T-cell (primary cell): ENCODE measurements around the gene FOXK2. TPM values are rescaled to one million over a fixed set of nuclear protein-coding genes. Genes with fewer than 3 reads are reported as not detected.

ENCODE experiments used
- ATAC-seq, 4 experiments: fragments of 200-7000 bp in 3 of 4; fragments of 150-1000 bp in 1 of 4; cut with Tn5 transposase; replicated peaks in 1 of 4; 1 replicate in 3 of 4; 2 replicates in 1 of 4; pipeline ENCODE4 v1.10.0; 2021; ENCODE audit warnings: moderate library complexity in 3 of 4, mild to moderate bottlenecking in 2 of 4, moderate number of reproducible peaks in 1 of 4
- CTCF ChIA-PET, 2 donors: fragments of 300-600 bp; sonication (Branson Sonifier 250); formaldehyde crosslinking; loops; one replicate each; lab custom pipeline; 2022; ENCODE audit warnings: antibody characterized with exemption in 2 of 2; lab: Charles Lee
- POLR2A ChIA-PET, 2 donors: fragments of 300-600 bp; sonication (Branson Sonifier 250); formaldehyde crosslinking; loops; one replicate each; lab custom pipeline; 2022; ENCODE audit warnings: antibody characterized with exemption in 2 of 2; lab: Charles Lee
- DNase-seq, 35 experiments: peaks; one replicate each; pipeline versions ENCODE4 v3.0.0 to v3.0.0-alpha.2; 2013 to 2023
- H3K27ac ChIP-seq: one replicate; pipeline ENCODE4 v1.5.1; 2013; ENCODE audit warnings: low read length
- H3K27me3 ChIP-seq, 2 experiments: replicated peaks in 1 of 2; 1 replicate in 1 of 2; 2 replicates in 1 of 2; pipeline versions ENCODE4 v1.6.1 to v1.7.0; 2013; ENCODE audit warnings: low read length in 1 of 2, mixed read lengths in 1 of 2; ENCODE audit not compliant: control insufficient read depth in 2 of 2, insufficient read depth in 2 of 2; ENCODE audit errors: extremely low read depth in 1 of 2
- H3K36me3 ChIP-seq, 2 donors: 1 replicate in 1 of 2; 2 replicates in 1 of 2; pipeline versions ENCODE4 v1.6.1 to v1.7.0; 2013; ENCODE audit warnings: low read length in 1 of 2; ENCODE audit not compliant: control insufficient read depth in 2 of 2, insufficient read depth in 1 of 2; ENCODE audit errors: extremely low read depth in 1 of 2
- H3K4me1 ChIP-seq, 2 experiments: 1 replicate in 1 of 2; 2 replicates in 1 of 2; pipeline versions ENCODE4 v1.6.1 to v1.7.0; 2013; ENCODE audit warnings: low read length in 2 of 2, mixed read lengths in 1 of 2; ENCODE audit not compliant: insufficient read depth in 2 of 2, control insufficient read depth in 1 of 2; ENCODE audit errors: extremely low read depth in 1 of 2
- H3K4me3 ChIP-seq, 2 donors: 1 replicate in 1 of 2; 2 replicates in 1 of 2; pipeline versions ENCODE4 v1.5.1 to v1.7.0; 2013; ENCODE audit warnings: mild to moderate bottlenecking in 2 of 2, low read length in 1 of 2, moderate library complexity in 1 of 2; ENCODE audit not compliant: control insufficient read depth in 1 of 2; ENCODE audit errors: extremely low read depth in 1 of 2
- H3K9me3 ChIP-seq: 2 replicates; pipeline ENCODE4 v1.7.0; 2013
- H3K27ac Mint-ChIP-seq, 2 donors: one replicate each; pipeline ENCODE4 v1.8.0; 2020 to 2021; ENCODE audit warnings: mild to moderate bottlenecking in 2 of 2, mixed read lengths in 2 of 2
- H3K27me3 Mint-ChIP-seq, 2 donors: one replicate each; pipeline ENCODE4 v1.8.0; 2021 to 2022; ENCODE audit warnings: mixed read lengths in 2 of 2
- H3K36me3 Mint-ChIP-seq: one replicate; pipeline ENCODE4 v1.8.0; 2021; ENCODE audit warnings: mixed read lengths
- H3K4me1 Mint-ChIP-seq, 3 donors: one replicate each; pipeline ENCODE4 v1.8.0; 2020 to 2022; ENCODE audit warnings: mixed read lengths in 3 of 3, mild to moderate bottlenecking in 1 of 3
- H3K4me3 Mint-ChIP-seq, 3 donors: one replicate each; pipeline ENCODE4 v1.8.0; 2020 to 2022; ENCODE audit warnings: mild to moderate bottlenecking in 3 of 3, mixed read lengths in 3 of 3, moderate library complexity in 3 of 3
- H3K9me3 Mint-ChIP-seq, 3 donors: one replicate each; pipeline ENCODE4 v1.8.0; 2020 to 2022; ENCODE audit warnings: mixed read lengths in 3 of 3
- WGBS: methylation state at CpG from one replicate; pipeline ENCODE4 v1.1.5; 2013; ENCODE audit warnings: missing lambda C conversion rate; ENCODE audit not compliant: insufficient coverage; 5-methylcytosine and 5-hydroxymethylcytosine counted together
- total RNA-seq, 35 experiments: library from RNA in 6 of 35; stranded (reverse) in 6 of 35; fragments of 120-200 nt in 1 of 35; gene quantifications; one replicate each; pipeline versions ENCODE4 v1.2.1 to v1.2.4 and lab custom pipeline; 2013 to 2026

Gene FOXK2
- total RNA-seq, 5 donors from 2014 or later (not counting 1 experiment from before 2014, with no cell fraction given), result 45.8 to 65.5 (median 61.9) TPM

- peaks cover 0 to 17% of the 10 kb centered on the region in 2 experiments for H3K4me1 ChIP-seq
- ATAC-seq (peak in 1 of 4 experiments; percentile 15), DNase-seq (no peak)
- CTCF ChIA-PET, result no interaction called here
- H3K9me3 ChIP-seq, result no peaks in the 10 kb centered on the region
- no peak overlapping the region for H3K27ac ChIP-seq
- Mint-ChIP-seq H3K36me3 (peaks cover 23% of the 10 kb centered on the region), H3K4me1 (peaks cover 12 to 27% (median 14%) of the 10 kb centered on the region in 3 donors), H3K27me3 (no peaks in the 10 kb centered on the region), H3K4me3 (no peak overlapping the region), H3K9me3 (no peaks in the 10 kb centered on the region), H3K27ac (peak overlapping the region in 1 of 2 donors; percentile 34)
- POLR2A ChIA-PET, result no interaction called here
- peaks cover 13 to 29% of the 10 kb centered on the region in 2 donors for H3K36me3 ChIP-seq
- no peaks in the 10 kb centered on the region for H3K27me3 ChIP-seq
- H3K4me3 ChIP-seq, result no peak overlapping the region
- 88% methylated on average over 8 of the region's 8 CpGs for WGBS
These were observed 30.4 kb upstream of the FOXK2 start for GRCh38 chr17:82489117-82489516.

GRCh38 chr17:82489851-82490511 is 29.6 kb upstream of the FOXK2 start:
- peaks cover 0 to 25% of the 10 kb centered on the region in 2 experiments for H3K4me1 ChIP-seq
- H3K9me3 ChIP-seq, result no peaks in the 10 kb centered on the region
- ChIA-PET CTCF (no interaction called here), POLR2A (no interaction called here)
- peaks cover 6 to 21% of the 10 kb centered on the region in 2 donors for H3K36me3 ChIP-seq
- no peak overlapping the region for H3K27ac ChIP-seq
- H3K27me3 Mint-ChIP-seq, result peaks cover 0 to 3% of the 10 kb centered on the region in 2 donors
- H3K36me3 Mint-ChIP-seq, result peaks cover 19% of the 10 kb centered on the region
- no peaks in the 10 kb centered on the region for H3K9me3 Mint-ChIP-seq
- H3K27me3 ChIP-seq, result no peaks in the 10 kb centered on the region
- no peak overlapping the region for H3K4me3 ChIP-seq
- ATAC-seq (no peak), DNase-seq (no peak)
- H3K4me1 Mint-ChIP-seq, result peaks cover 20 to 35% (median 22%) of the 10 kb centered on the region in 3 donors
- H3K27ac Mint-ChIP-seq, result peak overlapping the region in 1 of 2 donors; percentile 2
- H3K4me3 Mint-ChIP-seq, result no peak overlapping the region
- WGBS, result 86% methylated on average over 17 of the region's 21 CpGs

GRCh38 chr17:82490512-82491195 is 28.9 kb upstream of the FOXK2 start:
- peaks cover 12% of the 10 kb centered on the region for H3K36me3 Mint-ChIP-seq
- Histone ChIP-seq H3K4me1 (peaks cover 0 to 27% of the 10 kb centered on the region in 2 experiments), H3K27ac (no peak overlapping the region), H3K4me3 (no peak overlapping the region), H3K9me3 (no peaks in the 10 kb centered on the region), H3K36me3 (peaks cover 4 to 15% of the 10 kb centered on the region in 2 donors), H3K27me3 (no peaks in the 10 kb centered on the region)
- 90% methylated on average over 23 of the region's 25 CpGs for WGBS
- H3K4me1 Mint-ChIP-seq, result peaks cover 18 to 32% (median 20%) of the 10 kb centered on the region in 3 donors
- no peak overlapping the region for H3K27ac Mint-ChIP-seq
- ATAC-seq (no peak), DNase-seq (no peak)
- peaks cover 0 to 3% of the 10 kb centered on the region in 2 donors for H3K27me3 Mint-ChIP-seq
- no peak overlapping the region for H3K4me3 Mint-ChIP-seq
- POLR2A ChIA-PET, result no interaction called here
- H3K9me3 Mint-ChIP-seq, result no peaks in the 10 kb centered on the region
- CTCF ChIA-PET, result no interaction called here

- DNase-seq (no peak), ATAC-seq (no peak)
- H3K27ac ChIP-seq, result no peak overlapping the region
- CTCF ChIA-PET, result no interaction called here
- no peak overlapping the region for H3K4me3 Mint-ChIP-seq
- H3K9me3 ChIP-seq, result no peaks in the 10 kb centered on the region
- peaks cover 0 to 27% of the 10 kb centered on the region in 2 experiments for H3K4me1 ChIP-seq
- H3K27me3 ChIP-seq, result no peaks in the 10 kb centered on the region
- H3K4me3 ChIP-seq, result no peak overlapping the region
- no peaks in the 10 kb centered on the region for H3K9me3 Mint-ChIP-seq
- H3K27ac Mint-ChIP-seq, result no peak overlapping the region
- WGBS, result 97% methylated on average over 10 of the region's 10 CpGs
- H3K36me3 Mint-ChIP-seq, result peaks cover 10% of the 10 kb centered on the region
- peaks cover 0 to 3% of the 10 kb centered on the region in 2 donors for H3K27me3 Mint-ChIP-seq
- POLR2A ChIA-PET, result no interaction called here
- peaks cover 3 to 13% of the 10 kb centered on the region in 2 donors for H3K36me3 ChIP-seq
- H3K4me1 Mint-ChIP-seq, result peaks cover 13 to 28% (median 17%) of the 10 kb centered on the region in 3 donors
These were observed 28.4 kb upstream of the FOXK2 start for GRCh38 chr17:82491196-82491530.

GRCh38 chr17:82491533-82491932 is 28.0 kb upstream of the FOXK2 start:
- DNase-seq (no peak), ATAC-seq (no peak)
- Histone ChIP-seq H3K9me3 (no peaks in the 10 kb centered on the region), H3K27ac (no peak overlapping the region), H3K36me3 (peaks cover 0 to 13% of the 10 kb centered on the region in 2 donors), H3K4me3 (no peak overlapping the region), H3K27me3 (no peaks in the 10 kb centered on the region), H3K4me1 (peaks cover 0 to 27% of the 10 kb centered on the region in 2 experiments)
- H3K4me3 Mint-ChIP-seq, result no peak overlapping the region
- H3K27ac Mint-ChIP-seq, result peak overlapping the region in 1 of 2 donors; percentile 45
- H3K27me3 Mint-ChIP-seq, result peaks cover 0 to 3% of the 10 kb centered on the region in 2 donors
- peaks cover 7% of the 10 kb centered on the region for H3K36me3 Mint-ChIP-seq
- WGBS, result 95% methylated on average over 12 of the region's 15 CpGs
- ChIA-PET POLR2A (interaction anchor here in 1 of 2 donors (0.7 kb wide), 1 partner anchor 17 kb away, joined by 4 read pairs; no protein-coding TSS in a partner anchor), CTCF (no interaction called here)
- no peaks in the 10 kb centered on the region for H3K9me3 Mint-ChIP-seq
- H3K4me1 Mint-ChIP-seq, result peaks cover 9 to 27% (median 13%) of the 10 kb centered on the region in 3 donors

- Mint-ChIP-seq H3K9me3 (no peaks in the 10 kb centered on the region), H3K27ac (peak overlapping the region; percentile 19 to 44), H3K27me3 (peaks cover 0 to 3% of the 10 kb centered on the region in 2 donors), H3K4me1 (peaks cover 12 to 22% (median 13%) of the 10 kb centered on the region in 3 donors), H3K36me3 (peaks cover 4% of the 10 kb centered on the region), H3K4me3 (no peak overlapping the region)
- H3K27ac ChIP-seq, result no peak overlapping the region
- DNase-seq (no peak), ATAC-seq (no peak)
- H3K27me3 ChIP-seq, result no peaks in the 10 kb centered on the region
- H3K4me1 ChIP-seq, result peaks cover 0 to 28% of the 10 kb centered on the region in 2 experiments
- CTCF ChIA-PET, result interaction anchor here in 1 of 2 donors (0.7 kb wide), 1 partner anchor 1795 kb away, joined by 4 read pairs; no protein-coding TSS in a partner anchor
- POLR2A ChIA-PET, result no interaction called here
- 99% methylated on average over 6 of the region's 13 CpGs for WGBS
- no peak overlapping the region for H3K4me3 ChIP-seq
- H3K9me3 ChIP-seq, result no peaks in the 10 kb centered on the region
- H3K36me3 ChIP-seq, result peaks cover 0 to 5% of the 10 kb centered on the region in 2 donors
These were observed 26.8 kb upstream of the FOXK2 start for GRCh38 chr17:82492643-82493225.
